HG03457 (cell line): Measurements from ENCODE around the gene G3BP2.
"Not testable (repeated sequence)": the region's sequence is repeated elsewhere in the genome, so short reads cannot be mapped to it uniquely, and the experiment has no call there.

Source experiments
- ATAC-seq: cut with Tn5 transposase; IDR thresholded peaks from one replicate; pipeline ENCODE4 v1.9.1; 2021; ENCODE audit warnings: moderate number of reproducible peaks; ENCODE audit not compliant: unreplicated experiment

The G3BP2 gene

DNA sequence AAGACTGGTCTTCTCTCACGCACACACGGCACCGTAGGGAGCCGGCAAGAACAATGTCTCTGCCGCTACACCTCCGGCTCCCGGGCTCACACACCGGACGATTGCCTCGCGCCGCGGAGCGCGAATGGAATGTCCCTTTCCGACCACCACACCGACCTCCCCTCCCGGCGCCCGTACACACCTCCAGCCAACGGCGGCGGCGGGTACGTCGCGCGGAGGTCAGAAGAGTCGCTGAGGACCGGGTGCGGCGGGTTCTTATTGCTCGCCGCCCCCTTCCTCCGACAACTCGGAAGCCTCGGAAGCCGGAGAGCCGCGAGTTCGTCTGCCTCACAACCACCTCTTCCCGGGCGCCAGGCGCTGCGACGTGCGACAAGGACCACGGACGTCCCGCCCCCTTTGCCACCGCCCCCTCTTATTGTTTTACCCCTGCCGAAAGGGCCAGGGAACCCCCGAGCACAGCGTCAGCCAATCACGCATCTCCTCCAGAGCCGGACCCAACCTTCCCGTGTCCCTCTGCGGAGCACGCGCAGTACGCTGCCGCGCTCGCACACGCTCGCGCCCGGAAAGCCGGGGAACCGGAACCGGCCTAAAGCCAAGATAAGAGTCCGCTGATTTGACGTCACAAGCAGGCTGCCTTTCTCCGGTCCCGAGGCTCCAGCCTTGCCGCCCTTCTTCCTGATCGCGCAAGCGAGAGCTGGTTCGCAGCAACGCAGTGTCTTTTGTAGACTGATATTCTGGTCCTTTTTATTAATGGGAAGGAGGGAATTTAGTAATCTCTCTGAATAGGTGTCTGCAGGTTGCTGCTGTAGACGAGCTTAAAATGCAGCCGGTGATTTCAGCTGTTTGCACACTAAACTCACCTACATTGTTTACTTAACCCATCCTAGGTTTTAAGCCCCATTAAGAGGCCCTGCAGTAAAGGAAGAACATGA, at the start of gene G3BP2:
Gene G3BP2 (minus strand): TSS at position 385 of the 932 bp plus-strand sequence. CDS start 11,386 bp downstream, outside the sequence.
- ATAC-seq = peak; percentile 86

DNA sequence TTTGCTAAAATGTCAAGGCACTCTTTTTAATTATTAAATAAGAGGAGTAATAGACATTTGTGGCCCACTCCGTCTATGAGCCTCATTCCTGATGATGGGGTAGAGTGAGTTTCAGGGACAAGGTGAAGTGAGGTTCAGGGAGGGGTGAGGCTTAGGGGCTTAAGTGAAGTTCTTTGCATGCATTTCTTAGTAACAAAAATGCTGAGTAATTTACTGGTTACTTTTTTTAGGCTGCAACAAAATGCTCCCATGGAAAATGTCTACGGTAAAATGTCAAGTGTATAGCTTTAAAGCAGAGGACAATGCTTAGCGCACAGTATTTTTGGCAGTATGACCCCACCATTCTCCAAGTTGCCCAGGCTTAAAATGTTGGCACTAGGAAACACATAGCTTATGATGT, 49.2 kb upstream of the G3BP2 start:
- ATAC-seq = no peak

DNA sequence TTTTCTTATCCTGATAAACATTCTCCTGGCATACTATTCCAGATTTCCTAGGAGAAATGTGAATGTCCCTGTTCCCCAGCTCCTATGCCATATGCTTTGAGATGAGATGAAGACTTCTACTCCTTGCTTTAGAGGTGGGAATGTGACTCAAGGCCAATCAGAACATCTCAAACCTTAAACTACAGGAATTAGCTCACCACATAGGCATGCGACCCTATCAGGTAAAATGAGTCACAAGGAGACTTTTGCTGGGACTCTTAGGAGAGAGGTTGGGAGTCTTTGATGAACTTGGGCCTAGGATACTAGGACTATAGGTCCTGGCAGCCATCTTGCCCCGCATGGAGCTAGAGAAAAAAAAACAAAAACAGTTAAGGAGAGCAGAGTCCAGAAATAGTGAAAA, 45.3 kb upstream of the G3BP2 start:
- no peak for ATAC-seq

DNA sequence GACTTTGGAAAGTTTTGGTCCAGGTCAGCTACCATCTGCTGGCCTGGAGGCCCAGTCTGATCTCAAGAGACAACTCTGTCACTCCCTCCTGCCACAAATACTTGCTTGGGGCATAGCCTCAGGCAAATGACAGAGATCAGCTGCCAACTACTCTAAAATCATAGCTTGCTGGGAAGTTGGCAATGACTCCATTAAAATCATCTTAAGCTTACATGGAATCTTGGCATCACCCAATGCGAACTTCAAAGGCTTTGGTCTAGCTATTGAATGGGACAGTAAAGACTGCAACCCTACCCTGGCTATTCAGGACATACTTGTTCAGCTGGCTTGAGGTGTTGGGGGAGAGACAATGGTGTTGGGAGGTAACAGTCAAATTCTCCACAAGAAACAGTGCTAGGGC, 44.2 kb upstream of the G3BP2 start:
- no peak for ATAC-seq

- not testable (repeated sequence) for ATAC-seq
Measured at GRCh38 chr4:75716054-75716453, 42.8 kb upstream of the G3BP2 start.

GRCh38 chr4:75715105-75715799, 42.0 kb upstream of the G3BP2 start:
- no peak for ATAC-seq

DNA sequence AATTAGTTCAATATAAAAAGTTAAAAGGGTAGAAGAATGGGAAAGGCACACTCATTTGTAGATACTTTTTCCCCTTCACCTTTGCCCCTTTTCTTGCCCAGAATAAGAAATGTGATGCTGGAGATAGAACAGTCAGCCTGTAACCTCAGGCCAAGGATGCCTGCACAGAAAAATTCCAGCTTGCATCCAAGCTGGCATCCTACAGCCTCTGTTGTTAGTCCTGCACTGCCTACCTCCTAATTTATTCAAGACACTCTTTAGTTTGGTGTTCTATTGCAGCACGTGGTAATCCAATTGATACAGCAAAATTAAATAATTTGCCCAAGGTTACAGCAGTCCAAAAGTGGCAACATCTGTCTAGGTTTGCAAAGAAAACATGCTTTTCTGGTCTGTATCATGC, 41.5 kb upstream of the G3BP2 start:
- ATAC-seq = no peak

- ATAC-seq = no peak
Measured at GRCh38 chr4:75714011-75714410, 40.8 kb upstream of the G3BP2 start.

GRCh38 chr4:75710246-75710645, 37.0 kb upstream of the G3BP2 start:
- no peak for ATAC-seq

DNA sequence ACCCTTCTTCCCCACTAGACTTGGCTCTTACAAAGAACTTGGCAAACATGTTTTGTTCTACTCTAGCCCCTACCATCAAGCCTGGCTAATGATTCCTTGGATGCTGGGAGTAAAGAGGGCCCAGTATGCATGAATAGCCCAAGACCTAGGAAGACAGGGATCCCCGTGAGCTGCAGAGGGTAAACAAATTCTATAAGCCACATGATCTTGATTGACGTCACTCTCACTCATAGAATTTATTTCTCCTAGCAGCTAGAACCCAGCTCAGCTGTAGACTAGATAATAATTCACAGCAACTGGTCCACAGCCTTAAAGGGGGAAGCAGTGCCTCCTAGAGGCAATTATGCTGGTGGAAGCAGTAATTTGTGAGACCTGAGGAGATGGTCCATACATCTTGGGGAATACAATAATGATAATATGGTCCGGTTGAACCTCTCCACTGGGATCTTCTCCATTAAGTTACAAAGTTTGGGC, 35.0 kb upstream of the G3BP2 start:
- ATAC-seq = no peak

DNA sequence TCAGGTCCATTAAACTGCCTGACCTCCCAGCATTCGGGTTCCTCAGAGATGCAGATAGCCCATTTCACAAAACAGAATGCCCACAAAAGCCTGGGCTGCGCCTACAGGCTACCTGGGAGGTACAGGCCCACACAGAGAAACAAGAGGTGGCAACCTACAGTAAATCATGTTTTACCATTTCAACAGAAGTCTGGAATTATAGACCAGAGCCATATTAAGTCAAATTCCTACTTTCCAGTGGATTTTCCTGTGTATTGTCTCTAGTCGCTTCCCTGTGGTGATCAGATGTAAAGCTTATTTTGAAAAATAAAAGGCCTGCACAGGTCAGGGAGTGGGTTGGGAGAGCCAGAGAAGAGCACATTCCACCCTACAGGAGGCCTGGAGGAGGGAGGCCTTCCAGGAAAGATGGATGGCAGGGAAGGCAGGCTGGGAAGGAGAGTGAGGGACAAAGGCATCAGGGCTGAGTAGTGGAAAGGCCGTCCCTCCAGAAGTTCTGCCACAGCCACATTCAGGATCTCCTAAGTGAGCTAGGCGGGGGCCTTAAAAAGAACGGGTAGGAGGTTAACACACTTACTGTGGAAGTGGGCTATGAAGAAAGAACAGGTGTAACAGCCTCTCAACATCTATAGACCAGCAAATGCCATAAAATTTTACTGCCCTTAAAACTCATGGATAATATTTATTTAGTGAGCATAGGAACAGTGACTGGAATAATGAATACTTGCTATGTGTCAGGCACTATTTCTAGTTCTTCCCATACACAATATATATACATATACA, 32.2 kb upstream of the G3BP2 start:
- ATAC-seq = no peak

DNA sequence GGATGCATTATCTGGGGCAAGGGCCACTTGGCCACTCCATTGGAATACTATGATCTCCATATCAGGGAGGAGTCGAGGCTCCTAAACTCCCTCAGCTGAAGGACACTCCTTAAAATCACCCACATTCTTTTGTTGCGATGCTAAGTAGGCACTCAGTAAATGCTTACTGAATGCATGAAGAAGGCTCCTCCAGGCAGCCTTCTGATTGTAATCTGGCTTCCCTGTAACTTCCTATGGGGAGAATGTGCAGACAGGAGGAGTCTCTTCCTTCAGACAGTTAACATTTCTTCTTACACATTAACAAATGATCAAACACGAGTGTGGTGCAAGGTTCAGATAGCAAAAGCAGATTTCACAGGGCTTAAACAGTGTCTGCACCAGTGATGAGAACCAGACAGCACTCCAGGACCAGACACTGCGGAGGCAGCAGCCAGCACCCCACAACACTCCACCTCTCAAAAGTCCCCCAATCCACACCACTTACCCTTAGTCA, 29.8 kb upstream of the G3BP2 start:
- no peak for ATAC-seq

GRCh38 chr4:75699299-75699698, 26.1 kb upstream of the G3BP2 start:
- no peak for ATAC-seq

- peak; percentile 36 for ATAC-seq
Measured at GRCh38 chr4:75698963-75699228, 25.7 kb upstream of the G3BP2 start.

DNA sequence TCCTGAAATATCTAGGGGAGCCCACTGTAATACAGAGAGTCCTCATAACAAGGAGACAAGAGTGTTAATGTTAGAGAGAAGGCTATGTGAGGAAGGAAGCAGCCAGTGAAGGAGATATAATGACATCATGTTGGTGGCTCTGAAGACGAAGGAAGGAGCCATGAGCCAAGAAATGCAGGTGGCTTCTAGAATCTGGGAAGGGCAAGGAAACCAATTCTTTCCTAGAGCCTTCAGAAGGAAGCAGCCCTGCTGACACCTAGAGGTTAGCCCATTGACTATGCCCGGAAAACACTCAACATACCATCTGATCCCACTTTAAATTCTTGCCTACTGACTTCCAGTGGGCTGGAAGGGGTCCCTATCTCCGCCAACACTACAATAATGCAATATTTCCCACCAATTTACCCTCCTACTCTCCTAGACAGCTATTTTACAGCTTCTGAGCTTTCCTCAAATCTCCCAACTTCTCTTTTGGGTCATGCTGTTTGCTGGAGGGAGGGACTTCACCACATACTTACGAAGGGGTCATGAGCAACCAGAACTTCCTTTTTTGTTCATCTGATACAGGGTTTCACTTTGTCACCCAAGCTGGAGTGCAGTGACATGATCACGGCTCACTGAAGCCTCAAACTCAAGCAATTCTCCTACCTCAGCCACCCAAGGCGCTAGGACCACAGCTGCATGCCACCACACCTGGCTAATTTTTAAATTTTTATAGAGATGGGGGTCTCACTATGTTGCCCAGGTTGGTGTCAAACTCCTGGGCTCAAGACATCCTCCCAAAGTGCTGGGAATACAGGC, 25.2 kb upstream of the G3BP2 start:
- peak; percentile 90 for ATAC-seq

DNA sequence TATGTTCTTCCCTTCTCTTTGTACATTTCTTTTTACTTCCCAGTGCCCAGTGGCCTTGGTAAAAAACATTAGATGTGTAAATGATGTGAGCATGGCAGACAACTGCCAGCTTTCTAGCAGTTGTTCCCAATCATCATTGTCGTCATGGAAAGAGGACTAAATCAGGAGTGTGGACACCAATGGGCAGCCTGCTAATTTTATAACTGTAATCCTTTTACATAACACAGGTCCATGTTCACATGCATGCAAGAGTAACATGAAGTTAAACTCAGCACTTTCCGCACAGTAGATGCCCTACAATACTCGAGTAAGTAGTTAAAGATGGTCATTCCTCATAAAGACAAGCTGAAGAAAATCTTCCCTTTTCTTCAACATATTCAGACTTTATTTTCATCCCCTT, 23.4 kb upstream of the G3BP2 start:
- no peak for ATAC-seq

DNA sequence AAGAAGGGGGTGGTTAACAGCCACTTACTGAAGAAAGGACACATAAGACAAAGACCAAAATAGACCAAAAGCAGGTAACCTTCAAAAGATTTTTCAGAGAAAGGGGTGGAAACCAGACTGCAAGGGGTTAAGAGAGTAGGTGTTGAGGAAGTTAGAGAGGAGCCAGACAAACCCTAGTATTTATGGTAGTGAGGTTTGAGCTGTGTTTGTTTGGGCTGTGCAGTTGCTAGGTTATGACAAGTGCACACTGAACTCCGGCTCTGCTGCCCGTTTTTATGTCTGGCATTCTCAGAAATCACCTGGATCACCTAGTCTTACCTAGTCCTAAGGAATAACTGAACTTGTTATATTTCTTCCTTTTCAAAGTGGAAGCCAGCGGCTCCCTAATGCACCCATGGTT, 22.9 kb upstream of the G3BP2 start:
- no peak for ATAC-seq

GRCh38 chr4:75692066-75692465, 18.9 kb upstream of the G3BP2 start:
- not testable (repeated sequence) for ATAC-seq

DNA sequence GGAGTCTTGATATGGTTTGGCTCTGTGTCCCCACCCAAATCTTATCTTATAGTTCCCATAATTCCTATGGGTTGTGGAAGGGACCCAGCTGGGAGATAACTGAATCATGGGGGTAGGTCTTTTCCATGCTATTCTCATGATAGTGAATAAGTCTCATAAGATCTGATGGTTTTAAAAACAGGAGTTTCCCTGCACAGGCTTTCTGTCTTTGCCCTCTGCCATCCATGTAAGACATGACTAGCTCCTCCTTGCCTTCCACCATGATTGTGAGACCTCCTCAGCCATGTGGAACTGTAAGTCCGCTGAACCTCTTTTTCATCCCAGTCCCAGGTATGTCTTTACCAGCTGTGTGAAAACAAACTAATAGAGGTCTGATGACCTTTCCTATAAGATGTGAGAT, 13.9 kb upstream of the G3BP2 start:
- ATAC-seq = not testable (repeated sequence)

DNA sequence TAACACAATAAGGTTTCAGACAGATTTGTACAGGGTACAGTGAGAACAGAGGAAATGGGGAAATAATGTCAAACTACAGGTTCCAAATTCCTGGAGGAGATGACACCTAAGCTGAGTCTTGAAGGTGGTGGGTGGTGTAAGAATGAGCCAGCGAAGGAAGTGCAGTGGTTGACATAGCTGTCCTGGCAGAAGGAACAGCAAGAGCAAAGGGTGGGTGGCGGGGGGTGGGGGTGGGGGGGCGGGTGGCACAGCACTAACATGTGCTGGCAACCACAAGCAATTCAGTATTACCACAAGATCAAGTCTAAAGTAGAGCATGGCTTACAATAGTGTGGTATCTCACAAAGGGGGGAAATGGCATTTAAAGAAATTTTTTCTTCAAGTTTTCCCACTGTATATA, 13.1 kb upstream of the G3BP2 start:
- ATAC-seq = no peak
